NCI-H146 (cell line): ENCODE data around the gene ABTB2.

Source experiments
- DNase-seq: peaks from one replicate; lab custom pipeline; 2025; lab: John Stamatoyannopoulos, UW

Gene ABTB2

GRCh38 chr11:34148504-34149165, 209.2 kb downstream of the ABTB2 start:
- no peak for DNase-seq

DNA sequence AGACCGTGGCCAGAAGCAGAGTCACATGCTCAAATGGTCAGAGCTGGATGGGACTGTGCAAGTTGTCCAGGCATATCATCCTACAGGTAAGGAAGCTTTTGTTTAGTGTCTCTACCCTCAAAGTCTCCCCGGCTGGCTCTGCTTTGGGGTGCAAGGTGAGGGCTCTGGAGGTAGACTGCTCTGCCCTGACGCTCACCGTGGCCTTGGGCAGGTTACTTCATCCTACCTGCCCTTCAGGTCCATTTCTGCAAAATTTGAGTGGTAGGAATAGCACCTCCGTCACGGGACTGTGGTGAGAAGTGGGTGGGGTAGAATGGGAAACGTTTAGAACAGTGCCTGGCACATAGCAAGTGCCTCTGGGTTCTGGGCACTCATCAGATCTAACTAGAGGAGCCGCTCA, 210.2 kb downstream of the ABTB2 start:
- DNase-seq = no peak

- no peak for DNase-seq
Measured at GRCh38 chr11:34146866-34147265, 210.9 kb downstream of the ABTB2 start.

DNA sequence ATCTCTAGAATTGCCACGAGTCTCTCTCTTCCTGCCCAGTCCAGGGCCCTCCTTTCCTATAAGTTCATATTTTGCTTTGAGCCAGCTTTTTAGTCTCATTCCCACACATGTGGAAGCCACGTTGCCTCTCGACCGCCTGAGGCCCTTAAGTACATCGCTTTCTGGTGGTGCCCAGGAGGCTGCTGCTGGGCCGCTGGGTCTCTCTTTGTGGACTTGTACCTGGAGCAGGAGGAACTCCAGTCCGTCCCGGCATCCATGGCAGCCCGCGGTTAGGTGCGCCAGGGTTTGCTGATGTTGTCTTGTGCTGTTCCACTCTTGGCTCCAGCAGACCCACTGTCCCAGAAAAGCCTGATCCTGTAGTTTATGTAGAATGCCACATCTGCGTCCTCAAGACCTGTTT, 211.4 kb downstream of the ABTB2 start:
- no peak for DNase-seq

DNA sequence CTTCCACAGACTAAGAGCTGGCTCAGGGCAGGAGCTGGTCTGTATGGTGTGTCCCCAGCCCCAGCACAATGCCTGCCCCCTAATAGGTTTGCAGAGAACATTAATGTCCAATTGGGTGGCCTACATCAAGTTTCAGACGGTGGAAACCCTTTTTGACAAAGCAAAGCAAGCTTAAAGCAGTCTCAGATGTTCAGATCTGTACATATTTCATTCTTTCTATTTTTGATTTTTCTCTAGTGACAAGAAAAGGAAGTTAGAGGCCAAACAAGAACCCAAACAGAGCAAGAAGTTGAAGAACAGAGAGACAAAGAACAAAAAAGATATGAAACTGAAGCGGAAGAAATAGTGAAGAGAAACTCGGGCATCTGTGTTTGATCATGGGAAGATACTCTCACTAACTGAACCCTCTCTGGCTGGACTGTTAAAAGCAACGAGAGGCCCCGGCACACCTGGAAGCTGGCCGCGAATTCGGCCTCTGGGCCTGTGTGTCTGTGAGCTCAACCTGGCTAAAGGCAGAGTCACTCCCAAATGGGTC, 211.9 kb downstream of the ABTB2 start:
- DNase-seq = no peak

- DNase-seq = no peak
Measured at GRCh38 chr11:34145073-34145472, 212.7 kb downstream of the ABTB2 start.

DNA sequence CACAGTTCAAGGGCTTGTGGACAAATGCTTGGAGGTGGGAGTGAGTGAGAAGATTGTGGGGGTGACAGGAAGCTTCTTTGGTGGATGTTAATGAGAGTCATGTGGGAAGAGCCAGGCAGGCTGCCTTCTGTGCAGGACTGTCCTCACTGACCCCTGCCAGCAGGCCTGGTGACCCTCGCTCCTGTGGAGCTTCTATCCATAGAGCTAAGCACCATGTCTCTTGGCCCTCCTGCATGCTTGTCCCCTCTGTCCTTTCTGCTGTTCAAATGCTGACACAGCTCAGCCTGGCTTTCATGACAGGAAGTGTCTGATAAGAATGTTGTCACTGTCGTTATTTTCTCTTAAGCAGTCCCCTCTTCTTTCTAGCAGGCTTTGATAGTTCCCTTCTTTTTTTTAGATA, 214.8 kb downstream of the ABTB2 start:
- DNase-seq = no peak

- no peak for DNase-seq
Measured at GRCh38 chr11:34140149-34140548, 217.7 kb downstream of the ABTB2 start.

DNA sequence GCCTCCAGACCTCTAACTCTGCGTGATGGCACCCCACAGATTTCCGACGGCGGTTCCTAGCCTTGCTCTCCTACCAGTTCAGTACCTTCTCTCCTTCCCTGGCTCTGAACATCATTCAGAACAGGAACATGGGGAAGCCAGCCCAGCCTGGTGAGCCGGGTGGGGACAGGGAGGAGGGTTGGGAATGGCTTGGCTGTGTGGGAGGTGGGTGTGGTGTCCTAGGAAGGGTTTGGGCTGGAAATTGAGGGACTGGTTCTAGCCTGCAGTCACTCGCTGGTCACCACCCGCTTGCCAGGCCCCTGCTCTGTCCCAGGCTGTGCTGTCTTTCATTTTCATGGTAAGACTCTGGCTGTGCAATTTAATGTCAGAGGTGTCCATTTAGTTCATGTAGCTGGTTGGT, 218.5 kb downstream of the ABTB2 start:
- no peak for DNase-seq

- DNase-seq = no peak
Measured at GRCh38 chr11:34136420-34136819, 221.4 kb downstream of the ABTB2 start.

DNA sequence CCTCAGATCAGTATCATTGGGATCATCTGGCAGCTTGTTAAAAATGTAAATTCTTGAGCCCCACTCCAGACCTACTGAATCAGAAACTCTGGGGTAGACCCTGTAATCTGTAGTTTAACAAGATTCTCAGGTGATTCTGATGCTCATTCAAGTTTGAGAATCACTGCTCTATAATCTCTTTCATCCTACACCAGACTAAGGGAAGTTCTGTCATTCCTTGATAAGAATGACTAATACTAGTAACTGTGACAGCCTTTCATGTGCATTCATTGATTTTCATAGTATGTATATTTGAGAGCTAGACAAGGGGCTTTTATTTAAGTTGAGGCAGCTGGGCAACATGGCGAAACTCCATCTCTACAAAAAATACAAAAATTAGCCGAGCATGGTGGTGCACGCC, 222.4 kb downstream of the ABTB2 start:
- no peak for DNase-seq

GRCh38 chr11:34134765-34135164, 223.0 kb downstream of the ABTB2 start:
- no peak for DNase-seq

DNA sequence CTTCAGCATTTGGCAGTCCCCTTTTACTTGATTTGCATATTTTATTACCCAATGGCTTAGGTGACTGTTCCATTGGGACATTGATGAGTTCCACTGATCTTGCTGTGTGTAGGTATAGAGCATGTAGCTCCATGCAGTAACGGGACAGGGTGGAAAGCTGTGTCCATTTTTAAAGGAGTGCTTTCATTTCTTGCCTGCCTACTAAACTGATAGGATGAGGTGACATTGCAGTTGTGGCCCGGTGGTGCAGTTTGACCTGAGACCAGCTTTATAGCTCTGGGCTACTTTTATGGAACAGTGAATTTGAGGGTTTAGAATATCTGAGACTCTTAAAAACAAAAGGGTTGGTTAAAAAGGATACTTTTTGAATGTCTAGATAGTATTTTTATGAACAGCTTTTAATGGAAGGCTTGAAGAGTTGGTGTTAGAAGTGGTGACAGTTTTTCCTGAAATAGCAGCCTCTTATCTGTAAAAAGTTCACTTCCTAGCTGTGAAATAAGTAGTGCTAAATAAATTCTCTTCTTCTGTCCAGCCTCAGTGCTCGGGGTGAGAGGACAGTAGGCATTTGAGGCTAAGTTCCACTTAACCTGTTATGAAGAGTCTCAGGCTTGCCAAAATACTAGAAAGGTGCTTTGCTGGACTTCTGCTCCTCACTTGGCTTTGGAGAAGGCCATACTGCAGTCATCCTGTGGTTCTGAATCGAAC, 225.4 kb downstream of the ABTB2 start:
- no peak for DNase-seq

GRCh38 chr11:34128824-34129223, 229.0 kb downstream of the ABTB2 start:
- no peak for DNase-seq

DNA sequence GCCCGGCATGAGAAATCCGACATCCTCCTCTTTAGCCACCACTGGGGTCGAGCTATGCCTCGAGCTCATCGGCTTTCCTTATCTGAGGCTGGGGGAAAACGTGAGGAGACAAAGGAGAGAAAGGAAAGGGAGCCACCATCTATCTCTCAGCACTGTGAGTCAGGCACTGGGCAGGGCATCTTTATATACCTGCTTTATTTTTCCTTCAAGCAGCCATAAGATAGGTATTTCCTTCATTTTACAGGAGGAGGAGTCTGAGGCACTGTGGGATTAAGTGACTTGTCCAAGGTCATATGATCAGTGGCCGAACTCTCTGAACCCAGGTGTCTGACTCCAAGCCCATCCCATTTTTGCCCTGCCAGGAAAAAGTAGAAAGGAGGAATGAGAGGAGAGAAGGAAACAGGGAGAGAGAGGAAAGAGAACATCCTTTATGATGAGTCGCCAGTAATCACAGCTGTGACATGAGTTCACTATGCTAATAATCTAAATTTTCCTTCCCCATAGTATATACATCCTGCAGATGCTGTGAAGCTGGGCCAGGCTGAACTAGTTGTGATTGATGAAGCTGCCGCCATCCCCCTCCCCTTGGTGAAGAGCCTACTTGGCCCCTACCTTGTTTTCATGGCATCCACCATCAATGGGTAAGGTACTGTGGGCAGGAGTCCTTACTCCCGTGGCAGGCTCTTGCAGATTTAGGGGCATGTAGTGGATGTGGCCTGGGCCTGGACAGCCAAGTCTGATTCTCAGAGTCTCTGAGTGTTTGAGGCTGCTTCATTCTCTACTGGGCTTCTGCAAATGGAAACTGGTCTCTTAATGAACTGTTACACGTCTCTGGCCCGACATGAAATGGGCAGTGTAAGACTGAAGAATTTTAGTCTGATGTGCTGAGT, 230.6 kb downstream of the ABTB2 start:
- no peak for DNase-seq

DNA sequence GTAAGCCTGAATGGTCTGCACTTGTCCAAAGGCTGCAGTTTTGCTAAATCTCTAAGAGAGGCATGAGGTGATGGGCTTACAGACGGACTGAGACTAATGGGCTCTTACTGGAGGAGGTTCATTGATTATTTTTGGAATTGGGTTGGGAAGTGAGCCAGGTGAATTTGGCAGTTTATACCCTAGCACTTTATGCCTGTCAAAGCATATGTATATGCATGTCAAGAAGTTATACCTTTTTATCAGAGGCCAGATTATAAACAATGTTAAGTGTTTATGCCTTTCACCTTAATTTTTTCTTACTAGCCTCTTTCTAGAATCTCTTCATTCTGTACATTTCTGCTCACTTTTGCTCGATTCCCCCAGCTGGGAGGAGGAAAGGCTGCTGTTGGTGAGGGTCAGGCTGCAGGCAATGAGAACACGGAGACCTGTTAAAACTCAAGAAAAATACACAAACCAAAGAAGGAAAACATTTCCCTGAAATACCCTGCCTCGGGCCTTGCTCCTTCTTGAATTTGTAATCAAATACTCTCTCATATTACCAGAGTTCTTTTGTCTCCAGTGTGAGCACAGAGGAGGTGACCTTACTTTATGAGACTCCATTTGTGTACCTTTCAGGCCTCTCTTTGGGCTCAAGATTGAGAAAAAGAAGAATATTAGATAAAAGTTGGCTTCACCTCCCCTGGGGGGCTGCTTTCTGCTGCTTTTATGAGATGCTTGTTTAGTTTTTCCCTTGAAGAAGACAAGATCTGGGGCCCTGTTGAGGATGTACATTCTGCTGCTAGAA, 232.7 kb downstream of the ABTB2 start:
- DNase-seq = no peak

DNA sequence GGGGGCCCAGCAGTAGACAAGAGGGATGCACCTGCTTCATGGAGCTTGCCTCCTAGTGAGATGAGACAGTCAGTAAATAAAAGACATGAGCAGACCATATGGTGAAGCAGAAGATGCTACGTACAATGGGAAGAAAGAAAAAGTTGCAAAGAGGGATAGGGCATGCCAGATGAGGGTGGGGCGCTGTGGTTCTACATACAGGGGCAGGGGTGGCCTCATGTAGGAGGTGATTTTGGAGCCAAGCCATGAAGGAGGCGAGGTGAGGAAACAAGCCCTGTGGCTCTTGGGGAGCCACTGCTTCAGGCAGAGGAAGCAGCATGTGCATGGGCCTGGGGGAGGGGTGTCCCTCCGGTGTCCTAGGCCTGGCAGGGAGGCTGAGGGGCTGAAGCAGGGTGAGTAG, 237.2 kb downstream of the ABTB2 start:
- no peak for DNase-seq

DNA sequence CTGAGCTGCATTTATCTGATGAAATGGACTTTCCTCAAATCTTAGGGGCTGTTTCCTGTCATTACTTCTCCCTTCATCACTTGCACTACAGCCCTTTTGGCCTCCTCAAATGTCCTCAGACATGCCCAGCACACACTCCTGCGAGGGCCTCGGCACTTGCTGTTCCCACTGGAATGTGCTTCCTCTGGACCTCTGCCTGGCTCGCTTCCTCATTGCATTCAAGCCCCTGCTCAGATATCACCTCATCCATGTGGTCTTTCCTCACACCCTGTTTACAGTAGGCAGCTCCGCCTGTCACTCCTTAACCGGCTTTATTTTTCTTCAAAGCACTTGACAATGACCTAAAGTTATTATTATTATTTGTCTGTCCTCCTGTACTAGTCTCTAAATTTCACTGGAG, 243.3 kb downstream of the ABTB2 start:
- DNase-seq = no peak

DNA sequence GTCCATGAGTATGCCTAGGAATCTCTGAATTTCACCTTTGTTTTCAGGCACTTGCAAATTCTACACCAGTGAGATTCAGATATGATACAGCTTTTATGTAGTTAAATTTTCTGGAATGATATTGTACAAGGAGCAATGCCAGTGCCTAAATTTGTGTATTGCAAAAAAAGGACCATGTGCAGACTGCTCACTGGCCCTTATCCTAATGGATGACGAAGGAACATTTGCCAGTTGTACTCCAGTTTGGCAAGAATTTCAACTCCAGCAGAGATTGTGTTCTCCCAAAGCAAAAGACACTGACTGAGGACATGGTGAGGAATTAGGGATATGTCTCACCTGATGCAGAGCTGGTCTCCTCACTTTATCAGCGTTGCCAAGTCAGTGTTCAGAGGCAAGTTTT, 243.8 kb downstream of the ABTB2 start:
- DNase-seq = no peak

DNA sequence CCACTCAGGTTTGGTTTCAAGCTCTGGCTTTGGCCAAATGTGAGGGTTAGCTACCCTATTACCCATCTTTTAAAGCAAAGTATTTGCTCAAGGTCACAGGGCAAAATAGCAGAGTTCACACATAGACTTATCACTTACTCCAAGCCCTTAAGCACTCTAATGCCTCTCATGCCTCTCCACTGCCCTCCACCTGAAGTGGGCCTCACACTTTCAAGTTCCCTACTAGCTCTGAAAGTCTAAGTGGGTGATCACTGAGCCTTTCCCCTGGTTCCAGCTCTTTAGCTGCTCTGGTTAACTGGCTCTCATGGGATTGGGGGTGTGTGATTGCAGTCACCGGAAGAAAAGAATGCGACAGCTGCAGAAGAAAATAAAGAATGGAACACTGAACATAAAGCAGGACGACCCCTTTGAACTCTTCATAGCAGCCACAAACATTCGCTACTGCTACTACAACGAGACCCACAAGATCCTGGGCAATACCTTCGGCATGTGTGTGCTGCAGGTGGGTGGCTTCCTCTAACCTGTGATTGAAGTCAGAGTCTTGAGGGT, 246.0 kb downstream of the ABTB2 start:
- DNase-seq = no peak

DNA sequence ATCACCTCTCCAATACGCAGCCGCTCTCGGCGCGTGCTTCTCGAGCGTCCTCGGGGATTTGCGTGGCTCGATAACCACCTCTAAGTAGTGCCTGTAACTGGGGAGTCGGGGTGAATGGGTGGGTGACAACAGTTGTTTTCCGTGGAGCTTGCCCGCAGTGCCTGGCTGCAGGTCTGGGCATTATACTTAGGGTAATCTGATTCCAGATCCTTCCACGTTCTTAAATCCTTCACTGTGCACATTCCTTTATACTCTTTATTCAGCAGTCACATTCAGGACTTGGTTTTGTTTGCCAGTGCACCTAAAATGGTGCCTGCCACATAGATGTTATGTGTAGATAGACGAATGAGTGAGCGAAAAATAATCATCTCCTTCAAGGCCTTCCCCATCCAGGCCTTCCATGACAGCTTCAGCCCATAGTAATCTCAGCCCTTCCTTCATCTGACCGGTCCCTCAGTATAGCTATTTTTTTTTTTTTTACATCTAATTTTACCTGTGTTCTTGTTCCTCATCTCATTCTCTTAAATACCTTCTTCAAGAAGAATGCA, 251.8 kb downstream of the ABTB2 start:
- no peak for DNase-seq
